ENCODE measurements around the gene PDZRN3.

The PDZRN3 gene

GRCh38 chr3:73624821-73625665, at the start of gene PDZRN3:
Gene PDZRN3, minus strand, starts transcription at chr3:73624941.
- TF ChIP-seq CTCF (IDR thresholded peaks at IDR 0.05; ENCODE audit: low read depth, low read length, missing control alignments): no peak
- peak within 1 kb of the TSS; percentile 85 for H3K4me3 ChIP-seq (replicated peaks; ENCODE audit: low read depth, low read length)
- DNase-seq (ENCODE audit: extremely low read depth, low read depth): peak; percentile 49

- no peak overlapping the region for H3K4me3 ChIP-seq (replicated peaks; ENCODE audit: low read depth, low read length)
- no peak for DNase-seq (ENCODE audit: extremely low read depth, low read depth)
- TF ChIP-seq CTCF (IDR thresholded peaks at IDR 0.05; ENCODE audit: low read depth, low read length, missing control alignments): no peak
Observed at GRCh38 chr3:73674280-73674679, 49.5 kb upstream of the PDZRN3 start.

DNA sequence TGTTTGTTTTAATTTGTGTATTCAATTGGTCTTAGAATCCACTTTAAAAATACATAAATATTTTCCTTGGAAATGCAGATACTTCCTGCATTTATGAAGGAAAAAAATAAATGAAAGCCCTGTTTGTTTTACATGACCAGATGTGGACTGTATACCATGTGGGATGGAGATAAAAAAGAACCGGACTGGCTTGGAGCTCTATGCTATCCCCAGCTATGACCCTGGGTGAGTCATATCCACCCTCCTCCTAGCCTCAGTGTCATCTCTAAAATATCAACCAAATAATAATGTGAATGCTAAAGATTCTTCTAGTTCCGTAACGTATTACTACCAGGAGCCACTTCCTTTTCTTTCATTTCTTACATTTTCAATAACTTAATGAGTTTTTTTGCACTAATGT, 44.5 kb upstream of the PDZRN3 start:
- TF ChIP-seq CTCF (IDR thresholded peaks at IDR 0.05; ENCODE audit: low read depth, low read length, missing control alignments): no peak
- no peak overlapping the region for H3K4me3 ChIP-seq (replicated peaks; ENCODE audit: low read depth, low read length)
- DNase-seq (ENCODE audit: extremely low read depth, low read depth): peak; percentile 39

DNA sequence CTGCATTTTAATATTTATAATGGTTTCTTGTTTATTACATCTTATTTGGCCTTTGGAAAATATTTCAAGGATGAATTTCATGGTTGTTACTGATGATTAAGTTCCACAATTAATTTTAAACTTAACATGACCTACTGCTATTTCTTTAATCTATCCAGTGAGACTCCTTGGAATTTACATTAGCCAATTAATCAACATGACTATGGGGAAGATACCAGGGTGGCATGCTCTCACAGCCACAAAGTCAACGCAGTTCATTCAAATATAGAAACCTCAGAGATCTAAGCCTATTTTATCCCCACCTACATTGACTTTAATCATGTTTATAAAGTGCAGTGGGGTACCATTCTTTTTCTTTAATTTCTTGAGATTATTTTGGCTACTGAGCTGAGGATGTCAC, 43.6 kb upstream of the PDZRN3 start:
- no peak overlapping the region for H3K4me3 ChIP-seq (replicated peaks; ENCODE audit: low read depth, low read length)
- no peak for DNase-seq (ENCODE audit: extremely low read depth, low read depth)
- no peak for TF ChIP-seq CTCF (IDR thresholded peaks at IDR 0.05; ENCODE audit: low read depth, low read length, missing control alignments)

GRCh38 chr3:73667889-73668288, 43.1 kb upstream of the PDZRN3 start:
- DNase-seq (ENCODE audit: extremely low read depth, low read depth): no peak
- TF ChIP-seq CTCF (IDR thresholded peaks at IDR 0.05; ENCODE audit: low read depth, low read length, missing control alignments): no peak
- no peak overlapping the region for H3K4me3 ChIP-seq (replicated peaks; ENCODE audit: low read depth, low read length)

- no peak for DNase-seq (ENCODE audit: extremely low read depth, low read depth)
- TF ChIP-seq CTCF (IDR thresholded peaks at IDR 0.05; ENCODE audit: low read depth, low read length, missing control alignments): no peak
- no peak overlapping the region for H3K4me3 ChIP-seq (replicated peaks; ENCODE audit: low read depth, low read length)
Observed at GRCh38 chr3:73665286-73665685, 40.5 kb upstream of the PDZRN3 start.

All from HFF-Myc (cell line).